Measurements from ENCODE around the gene PSMB8. TPM values are rescaled to one million over a fixed set of nuclear protein-coding genes. Genes with fewer than 3 reads are reported as not detected.

Gene PSMB8
- total RNA-seq, 1 donor from 2014 or later: 75.1 TPM

DNA sequence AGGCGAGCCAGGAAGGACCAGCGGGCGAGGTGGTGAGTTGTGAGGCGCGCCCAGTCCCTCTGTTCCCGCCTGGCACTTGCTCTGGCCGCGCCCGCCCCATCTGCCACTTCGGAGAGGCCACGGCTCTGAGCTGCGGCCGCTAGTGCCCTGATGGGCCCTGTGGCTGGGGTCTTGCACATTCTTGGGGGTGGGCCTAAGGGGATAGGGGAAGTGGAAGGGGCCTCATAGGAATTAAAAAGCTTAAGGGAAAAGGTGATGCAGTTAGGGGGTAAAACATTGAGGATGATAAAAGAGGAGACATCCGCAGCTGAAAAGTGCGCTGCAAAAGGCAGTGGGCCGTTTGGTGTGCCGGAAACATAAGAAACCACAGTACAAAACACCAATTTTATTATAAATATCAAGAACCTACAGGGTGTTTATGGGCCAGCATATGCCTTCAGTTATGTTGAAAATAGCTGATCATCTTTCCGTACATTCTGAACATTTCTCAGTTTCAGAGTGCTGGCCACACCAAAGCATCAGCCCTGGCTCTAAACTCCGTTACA lies 1.1 kb upstream of the PSMB8 start:
- no peak for DNase-seq (ENCODE audit: low read depth)
- TF ChIP-seq, protein P1, sequence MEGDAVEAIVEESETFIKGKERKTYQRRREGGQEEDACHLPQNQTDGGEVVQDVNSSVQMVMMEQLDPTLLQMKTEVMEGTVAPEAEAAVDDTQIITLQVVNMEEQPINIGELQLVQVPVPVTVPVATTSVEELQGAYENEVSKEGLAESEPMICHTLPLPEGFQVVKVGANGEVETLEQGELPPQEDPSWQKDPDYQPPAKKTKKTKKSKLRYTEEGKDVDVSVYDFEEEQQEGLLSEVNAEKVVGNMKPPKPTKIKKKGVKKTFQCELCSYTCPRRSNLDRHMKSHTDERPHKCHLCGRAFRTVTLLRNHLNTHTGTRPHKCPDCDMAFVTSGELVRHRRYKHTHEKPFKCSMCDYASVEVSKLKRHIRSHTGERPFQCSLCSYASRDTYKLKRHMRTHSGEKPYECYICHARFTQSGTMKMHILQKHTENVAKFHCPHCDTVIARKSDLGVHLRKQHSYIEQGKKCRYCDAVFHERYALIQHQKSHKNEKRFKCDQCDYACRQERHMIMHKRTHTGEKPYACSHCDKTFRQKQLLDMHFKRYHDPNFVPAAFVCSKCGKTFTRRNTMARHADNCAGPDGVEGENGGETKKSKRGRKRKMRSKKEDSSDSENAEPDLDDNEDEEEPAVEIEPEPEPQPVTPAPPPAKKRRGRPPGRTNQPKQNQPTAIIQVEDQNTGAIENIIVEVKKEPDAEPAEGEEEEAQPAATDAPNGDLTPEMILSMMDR (conservative IDR thresholded peaks at IDR 0.05; ENCODE audit: low read depth, low read length): no peak
- peak overlapping the region; percentile 71 for H3K4me3 ChIP-seq (ENCODE audit: low read depth, low read length)

DNA sequence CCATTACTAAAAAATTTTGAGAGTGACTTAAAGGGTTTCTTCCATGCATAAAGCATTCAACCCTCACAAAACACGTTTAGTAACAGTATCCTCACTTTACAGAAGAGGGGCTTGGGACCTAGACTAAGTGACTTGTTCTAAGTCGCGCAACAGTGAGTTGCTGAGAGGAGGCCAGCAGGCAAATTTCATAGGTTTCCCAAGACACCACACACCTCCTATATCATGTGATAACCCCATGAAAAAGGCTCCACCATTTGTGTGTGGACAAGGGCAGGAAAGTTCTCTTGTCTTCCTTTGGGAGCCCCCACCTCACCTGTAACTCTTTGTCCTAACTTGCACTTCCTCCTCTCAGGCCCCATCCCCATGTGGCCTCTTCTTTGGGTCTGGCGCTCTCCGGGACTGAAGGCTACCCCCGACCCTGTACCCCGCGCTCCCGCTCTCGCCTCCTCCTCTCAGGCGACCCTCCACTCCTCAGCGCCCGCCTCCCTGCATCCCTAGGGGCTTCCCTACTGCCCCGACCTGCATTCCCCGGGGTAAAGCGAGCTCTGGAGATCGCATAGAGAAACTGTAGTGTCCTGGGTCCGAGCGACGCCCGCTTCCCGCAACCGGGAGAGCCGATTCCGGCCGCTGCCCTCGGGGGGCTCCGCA lies 392 bp downstream of the PSMB8 start:
- peak overlapping the region; percentile 71 for H3K4me3 ChIP-seq (ENCODE audit: low read depth, low read length)
- TF ChIP-seq, protein P1 (conservative IDR thresholded peaks at IDR 0.05; ENCODE audit: low read depth, low read length): no peak
- DNase-seq (ENCODE audit: low read depth): no peak

DNA sequence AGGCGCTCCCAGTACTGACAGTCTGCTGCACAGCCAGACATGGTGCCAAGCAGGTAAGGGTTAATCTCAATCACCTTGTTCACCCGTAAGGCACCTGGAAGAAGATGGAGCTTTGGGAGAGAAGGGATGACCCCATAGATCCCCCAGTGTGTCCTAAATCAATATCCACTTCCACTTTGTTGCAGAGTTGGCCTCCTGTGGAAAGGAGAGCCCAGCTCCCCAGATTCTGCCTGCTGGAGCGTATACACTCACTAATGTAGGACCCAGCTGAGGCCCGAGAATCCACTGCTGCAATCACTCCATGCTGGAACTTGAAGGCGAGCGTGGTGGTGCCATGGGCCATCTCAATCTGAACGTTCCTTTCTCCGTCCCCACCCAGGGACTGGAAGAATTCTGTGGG lies 1.2 kb downstream of the PSMB8 start:
- no peak for DNase-seq (ENCODE audit: low read depth)
- H3K4me3 ChIP-seq (ENCODE audit: low read depth, low read length): peak overlapping the region; percentile 71
- TF ChIP-seq, protein P1 (conservative IDR thresholded peaks at IDR 0.05; ENCODE audit: low read depth, low read length): no peak

DNA sequence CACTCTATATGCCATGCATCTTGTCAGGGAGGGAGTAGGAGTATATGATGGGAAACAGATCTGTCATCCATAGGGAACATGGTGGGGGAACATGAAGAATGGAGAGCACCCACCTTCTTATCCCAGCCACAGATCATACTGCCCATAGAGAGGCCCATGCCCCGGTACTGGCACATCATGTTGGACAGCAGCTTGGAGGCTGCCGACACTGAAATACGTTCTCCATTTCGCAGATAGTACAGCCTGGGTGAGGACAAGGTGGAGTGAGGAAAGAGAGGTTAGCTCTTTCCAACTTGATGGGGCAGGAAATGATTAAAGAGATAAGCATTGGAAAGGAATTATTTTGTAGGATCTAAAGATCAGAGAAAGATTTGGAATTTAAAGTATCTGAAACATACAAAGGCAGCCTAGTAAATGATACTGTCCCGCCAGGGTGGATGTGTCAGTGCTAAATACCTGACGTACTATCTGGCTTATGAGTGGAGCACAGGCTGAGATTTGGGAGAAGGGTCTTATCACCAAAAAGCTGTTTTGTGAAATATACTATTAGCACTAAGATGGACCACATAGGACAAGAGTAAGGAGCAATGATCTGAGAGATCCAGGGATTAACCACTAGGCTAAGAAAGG lies 1.7 kb downstream of the PSMB8 start:
- no peak overlapping the region for H3K4me3 ChIP-seq (ENCODE audit: low read depth, low read length)
- DNase-seq (ENCODE audit: low read depth): no peak
- TF ChIP-seq, protein P1 (conservative IDR thresholded peaks at IDR 0.05; ENCODE audit: low read depth, low read length): no peak

DNA sequence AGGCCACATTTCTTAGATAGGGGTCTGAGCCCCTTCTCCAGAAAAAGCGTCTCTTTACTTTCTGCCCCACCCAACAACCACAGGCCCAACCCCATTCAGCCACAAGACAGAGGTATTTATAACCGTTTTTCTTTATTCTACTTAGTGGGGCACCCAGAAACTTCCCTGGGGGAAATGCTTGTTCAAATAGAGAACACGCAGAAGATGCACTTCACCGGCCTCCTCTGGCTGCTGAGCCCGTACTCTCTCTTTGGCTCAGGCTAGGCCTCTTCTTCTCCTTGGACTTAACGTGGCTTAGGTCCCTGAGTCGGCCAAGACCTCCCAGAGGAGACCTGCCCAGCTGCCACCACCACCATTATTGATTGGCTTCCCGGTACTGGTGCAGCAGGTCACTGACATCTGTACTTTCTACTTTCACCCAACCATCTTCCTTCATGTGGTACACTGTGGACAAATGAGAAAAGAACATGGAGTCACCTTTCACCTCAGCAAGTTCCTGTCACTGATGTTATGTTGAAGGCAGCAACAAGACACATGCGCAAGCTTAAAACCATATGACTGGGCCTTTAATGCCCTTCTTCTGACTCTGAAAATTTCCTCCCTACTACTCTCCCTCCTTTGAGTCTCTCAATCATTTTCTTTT lies 3.1 kb downstream of the PSMB8 start:
- TF ChIP-seq, protein P1 (conservative IDR thresholded peaks at IDR 0.05; ENCODE audit: low read depth, low read length): no peak

DNA sequence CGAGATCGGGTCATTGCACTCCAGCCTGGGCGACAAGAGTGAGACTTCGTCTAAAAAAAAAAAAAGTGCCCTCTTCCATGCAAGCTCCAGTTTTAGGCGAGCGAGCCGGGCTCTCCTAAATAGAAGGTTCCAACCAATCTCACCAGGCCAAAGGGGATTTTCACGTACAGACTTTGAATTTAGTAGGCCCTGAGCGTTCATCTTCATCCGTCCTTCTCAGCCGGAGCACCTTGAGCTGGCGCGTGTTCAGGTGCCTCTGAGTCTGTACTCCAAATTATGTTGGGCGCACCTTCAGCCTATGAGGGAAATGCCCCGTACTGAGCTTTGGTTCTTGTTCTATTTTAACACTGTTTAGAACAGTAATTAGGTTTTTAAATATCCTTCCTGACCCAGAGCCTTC lies 4.5 kb downstream of the PSMB8 start:
- no peak for DNase-seq (ENCODE audit: low read depth)
- TF ChIP-seq, protein P1 (conservative IDR thresholded peaks at IDR 0.05; ENCODE audit: low read depth, low read length): no peak
- no peak overlapping the region for H3K4me3 ChIP-seq (ENCODE audit: low read depth, low read length)

More for the DNA sequence above, 3.1 kb downstream of the PSMB8 start:
- DNase-seq (ENCODE audit: low read depth): no peak
- no peak overlapping the region for H3K4me3 ChIP-seq (ENCODE audit: low read depth, low read length)

All from epithelial cell of proximal tubule (primary cell).